ENCODE measurements around the gene TMEM42.
"Not testable (repeated sequence)": the region's sequence is repeated elsewhere in the genome, so short reads cannot be mapped to it uniquely, and the experiment has no call there.

TMEM42 gene

GRCh38 chr3:44861412-44862225 lies at the start of gene TMEM42:
TMEM42 (plus strand) TSS chr3:44861912; CDS start chr3:44861925, 13 bp downstream.
- peak; percentile 82 for DNase-seq (ENCODE audit: low read depth)

- no peak for DNase-seq (ENCODE audit: low read depth)
Measured at GRCh38 chr3:44814751-44815150, 47.0 kb upstream of the TMEM42 start.

- not testable (repeated sequence) for DNase-seq (ENCODE audit: low read depth)
Measured at GRCh38 chr3:44816334-44816733, 45.4 kb upstream of the TMEM42 start.

GRCh38 chr3:44821206-44821605 lies 40.5 kb upstream of the TMEM42 start:
- DNase-seq (ENCODE audit: low read depth), result not testable (repeated sequence)

DNA sequence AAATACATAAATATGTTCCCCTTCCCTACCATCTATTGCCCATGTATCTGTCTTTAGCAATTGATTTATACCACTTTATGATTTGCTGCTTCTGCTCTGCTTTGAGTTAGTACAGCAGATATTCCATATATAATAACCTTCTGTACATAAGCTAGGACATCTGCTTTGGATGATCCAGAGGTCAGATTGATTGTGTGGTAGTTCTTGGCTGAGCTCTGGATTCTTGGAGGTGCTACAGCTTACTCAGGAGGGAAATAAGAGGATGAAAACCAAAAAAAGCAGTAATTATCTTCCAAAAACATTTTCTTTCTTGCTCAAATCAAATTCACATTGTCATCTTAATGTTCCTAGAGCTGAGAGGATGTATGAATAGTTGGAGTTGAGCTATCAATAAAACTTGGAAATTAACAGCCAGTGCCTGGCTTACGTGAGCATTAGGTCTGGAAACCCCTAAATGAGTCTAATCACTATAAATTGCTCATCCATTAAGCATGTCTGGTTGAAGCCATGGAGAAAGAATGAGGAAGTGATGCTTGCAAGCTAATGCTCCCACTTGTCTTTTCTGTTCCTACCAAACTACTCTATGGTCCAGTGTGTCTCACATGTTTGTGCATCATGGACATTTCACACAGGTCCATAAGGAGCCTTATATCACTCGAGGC lies 36.3 kb upstream of the TMEM42 start:
- DNase-seq (ENCODE audit: low read depth), result no peak

- DNase-seq (ENCODE audit: low read depth), result no peak
Measured at GRCh38 chr3:44827196-44827595, 34.5 kb upstream of the TMEM42 start.

DNA sequence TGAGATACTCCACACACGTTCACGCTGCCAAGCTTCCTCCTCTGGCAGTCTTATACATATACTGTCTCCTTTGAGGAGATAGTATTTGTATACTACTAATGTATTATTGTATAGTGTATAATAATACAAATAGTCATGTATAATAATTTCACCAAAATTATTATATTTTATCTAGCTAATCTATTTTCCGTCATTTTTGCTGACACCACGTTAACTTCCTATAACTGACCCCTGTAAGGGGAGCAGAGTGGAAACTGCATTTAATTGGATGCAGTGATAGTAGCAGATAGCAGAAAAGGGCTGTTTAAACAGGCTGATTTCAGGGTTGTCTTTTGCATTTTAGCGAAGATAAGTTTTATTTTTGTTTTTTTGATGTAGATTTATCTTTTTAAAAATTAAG lies 30.5 kb upstream of the TMEM42 start:
- no peak for DNase-seq (ENCODE audit: low read depth)

DNA sequence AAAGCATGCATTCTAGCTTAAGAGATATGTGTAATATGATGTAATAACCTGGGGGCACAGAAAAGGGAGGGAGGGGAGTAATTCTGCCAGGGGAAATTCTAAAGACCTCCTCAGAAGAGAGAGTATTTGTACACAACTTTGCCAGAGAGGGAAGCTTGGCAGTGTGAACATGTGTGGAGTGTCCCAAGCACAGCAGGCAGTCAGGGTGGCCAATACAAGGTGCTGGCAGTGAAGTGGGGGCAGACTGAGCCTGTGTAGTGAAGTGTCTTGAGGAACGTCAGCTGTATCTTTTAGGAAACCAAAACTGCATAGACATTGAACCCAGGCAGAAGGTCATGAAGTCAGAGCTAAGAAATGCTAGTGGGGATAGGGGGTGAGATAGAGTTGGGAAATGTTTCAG lies 29.7 kb upstream of the TMEM42 start:
- no peak for DNase-seq (ENCODE audit: low read depth)

DNA sequence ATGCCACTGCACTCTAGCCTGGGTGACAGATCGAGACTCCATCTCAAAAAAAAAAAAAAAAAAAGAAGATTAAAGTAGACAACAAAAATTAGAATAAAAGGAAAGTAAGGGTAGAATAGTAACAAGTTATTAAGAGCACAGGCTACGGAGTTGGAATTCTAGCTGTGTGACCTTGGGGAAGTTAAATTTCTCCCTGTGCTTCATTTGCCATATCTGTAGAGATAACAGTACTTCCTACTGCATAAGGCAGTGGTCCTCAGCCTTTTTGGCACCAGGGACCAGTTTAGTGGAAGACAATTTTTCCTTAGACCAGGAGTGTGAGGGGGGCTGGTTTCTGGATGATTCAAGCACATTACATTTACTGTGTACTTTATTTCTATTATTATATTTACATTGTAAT lies 28.7 kb upstream of the TMEM42 start:
- DNase-seq (ENCODE audit: low read depth), result no peak

DNA sequence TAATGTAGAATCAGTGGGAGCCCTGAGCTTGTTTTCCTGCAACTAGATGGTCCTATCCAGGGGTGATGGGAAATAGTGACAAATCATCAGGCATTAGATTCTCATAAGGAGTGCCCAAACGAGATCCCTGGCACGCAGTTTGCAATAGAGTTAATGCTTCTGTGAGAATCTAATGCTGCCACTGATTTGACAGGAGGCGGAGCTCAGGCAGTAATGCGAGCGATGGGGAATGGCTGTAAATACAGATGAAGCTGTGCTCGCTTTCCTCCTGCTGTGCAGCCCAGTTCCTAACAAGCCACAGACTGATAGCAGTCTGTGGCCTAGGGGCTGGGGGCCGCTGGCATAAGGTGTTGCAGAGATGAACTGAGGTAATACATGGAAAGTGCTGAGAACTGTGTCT lies 28.3 kb upstream of the TMEM42 start:
- DNase-seq (ENCODE audit: low read depth), result no peak

GRCh38 chr3:44835684-44836083 lies 26.0 kb upstream of the TMEM42 start:
- DNase-seq (ENCODE audit: low read depth), result no peak

- DNase-seq (ENCODE audit: low read depth), result no peak
Measured at GRCh38 chr3:44842376-44842775, 19.3 kb upstream of the TMEM42 start.

DNA sequence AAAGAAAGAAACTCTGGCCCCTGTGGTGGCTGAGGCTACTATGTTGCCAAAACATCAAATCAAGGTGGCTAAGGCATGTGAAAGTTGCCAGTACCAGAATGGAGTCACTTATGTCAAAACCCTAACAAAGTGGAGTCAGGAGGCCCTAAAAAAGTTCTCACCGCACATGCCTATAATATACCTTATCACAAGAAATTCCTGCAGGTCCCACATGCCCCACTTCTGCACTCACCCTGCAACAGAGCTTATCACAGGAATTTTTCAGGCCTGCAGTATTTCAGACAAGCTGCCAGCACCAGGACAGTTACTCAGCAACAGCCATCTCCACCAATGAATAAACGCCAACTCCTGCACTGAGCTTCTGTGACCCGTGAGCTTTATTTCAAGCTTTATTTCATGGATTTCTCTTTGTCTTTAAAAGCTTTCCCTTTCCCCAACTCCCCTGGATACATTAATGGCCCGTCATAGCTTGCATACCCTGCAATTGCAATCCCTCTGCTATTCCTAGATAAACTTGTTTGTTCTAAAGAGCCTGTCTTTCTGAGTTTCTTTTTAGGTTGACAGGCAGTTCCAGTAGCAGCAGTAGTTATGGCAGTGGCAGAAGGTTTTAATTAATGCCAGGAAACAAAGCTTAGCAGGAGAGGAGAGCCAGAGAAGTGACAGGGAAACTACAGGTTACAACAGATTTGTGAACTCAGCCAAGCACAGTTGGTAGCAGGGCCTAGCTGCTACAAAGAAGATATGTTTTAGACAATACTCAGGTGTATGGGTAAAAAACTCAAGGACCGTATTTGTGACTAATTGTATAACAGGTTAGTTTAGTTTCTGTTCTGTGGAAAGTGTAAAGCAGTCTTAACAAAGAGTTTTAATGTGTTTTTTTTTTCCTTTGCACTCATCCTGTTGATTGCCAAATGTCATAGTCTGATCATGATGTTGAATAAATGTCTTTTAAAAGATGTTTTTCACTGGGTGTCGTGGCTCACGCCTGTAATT lies 15.9 kb upstream of the TMEM42 start:
- DNase-seq (ENCODE audit: low read depth), result no peak

- DNase-seq (ENCODE audit: low read depth), result no peak
Measured at GRCh38 chr3:44848634-44849033, 13.1 kb upstream of the TMEM42 start.

DNA sequence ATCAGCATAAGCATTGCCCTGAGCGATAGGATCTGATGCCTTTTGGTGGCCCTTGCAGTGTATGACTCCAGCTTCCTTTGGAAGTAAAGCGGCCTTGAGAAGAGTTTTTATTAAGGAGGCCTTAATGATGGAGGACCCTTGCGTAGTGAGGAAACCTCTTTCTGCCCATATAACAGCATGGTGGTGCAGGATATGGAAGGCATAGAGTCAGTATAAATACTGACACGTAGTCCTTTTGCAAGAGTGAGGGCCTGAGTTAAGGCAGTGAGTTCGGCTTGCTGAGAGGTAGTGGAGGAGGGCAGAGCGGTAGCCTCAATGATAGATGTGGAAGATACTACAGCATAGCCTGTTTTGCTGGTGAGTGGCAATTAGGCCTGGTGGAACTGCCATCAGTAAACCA lies 5.0 kb upstream of the TMEM42 start:
- not testable (repeated sequence) for DNase-seq (ENCODE audit: low read depth)

DNA sequence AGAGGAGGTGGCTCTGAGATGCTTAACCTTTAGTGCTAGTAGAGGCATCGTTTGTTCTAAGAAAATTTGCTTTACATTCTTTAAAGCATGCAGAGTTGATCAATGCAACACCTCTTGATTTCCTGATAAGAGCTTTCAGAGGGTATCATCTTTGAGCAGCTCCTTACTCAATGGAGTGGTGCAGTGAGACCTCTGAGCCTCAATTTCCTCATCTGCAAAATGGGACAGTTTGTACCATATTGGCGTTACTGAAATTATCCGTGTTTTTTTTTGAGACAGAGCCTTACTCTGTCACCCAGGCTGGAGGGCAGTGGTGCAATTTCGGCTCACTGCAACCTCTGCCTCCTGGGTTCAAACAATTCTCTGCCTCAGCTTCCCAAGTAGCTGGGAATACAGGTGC lies 1.6 kb upstream of the TMEM42 start:
- DNase-seq (ENCODE audit: low read depth), result no peak

DNA sequence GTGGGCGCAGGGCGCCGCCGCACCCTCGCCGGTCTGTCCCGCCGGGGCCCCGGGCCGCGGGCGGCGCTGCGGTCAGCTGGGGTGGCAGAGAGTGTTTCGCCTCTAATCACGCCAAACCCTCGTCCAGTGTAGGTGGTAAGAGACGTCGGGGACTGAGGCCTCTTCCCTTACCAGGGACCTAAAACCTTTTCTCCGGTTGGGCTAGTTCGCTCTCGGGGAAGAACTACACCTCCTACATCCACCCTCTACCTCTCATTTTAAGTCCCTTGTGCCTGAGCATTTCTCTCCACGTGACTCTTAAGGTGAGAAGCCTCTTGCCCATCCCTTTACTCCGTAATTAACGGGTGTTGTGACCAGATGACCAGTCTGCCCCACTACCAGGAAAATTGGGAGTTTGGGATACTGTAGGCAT lies 520 bp downstream of the TMEM42 start:
- DNase-seq (ENCODE audit: low read depth), result no peak

DNA sequence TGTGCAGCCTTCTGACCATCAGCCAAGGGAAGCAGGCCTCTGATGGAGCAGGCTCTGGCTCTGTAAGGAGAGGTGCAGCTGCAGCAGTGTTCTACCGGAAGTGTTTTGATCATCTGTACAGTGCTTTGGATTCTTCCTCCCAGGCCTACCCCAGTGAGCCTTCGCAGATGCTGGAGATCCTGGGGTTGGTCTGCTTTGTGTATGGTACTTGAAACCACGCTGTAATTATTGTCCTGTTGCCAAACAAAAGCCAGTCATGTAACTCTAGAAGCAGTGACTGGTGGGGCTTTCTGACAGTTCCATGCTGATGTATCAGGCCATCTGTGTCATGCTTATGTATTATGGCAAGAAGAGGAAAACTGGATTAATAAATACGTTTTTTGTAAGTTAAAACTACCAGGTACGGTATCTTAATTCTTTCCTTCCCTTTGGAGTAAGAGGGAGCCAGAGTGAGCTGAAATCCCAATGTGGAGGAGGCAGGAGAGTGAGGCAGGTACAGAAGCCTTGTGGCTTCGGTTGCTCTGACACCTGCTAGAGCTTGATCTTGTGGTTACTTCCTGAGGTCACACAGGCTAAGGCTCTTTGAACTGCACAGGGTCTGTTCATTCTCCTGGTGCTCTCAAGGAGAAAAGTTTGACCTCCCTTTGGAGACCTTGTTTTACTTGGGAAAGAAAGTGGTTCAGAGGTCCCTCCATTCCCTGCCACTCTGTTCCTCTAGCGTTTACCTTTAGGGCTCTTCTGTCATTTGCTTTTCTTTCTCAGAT lies 3.7 kb downstream of the TMEM42 start:
- no peak for DNase-seq (ENCODE audit: low read depth)

- no peak for DNase-seq (ENCODE audit: low read depth)
Measured at GRCh38 chr3:44867421-44868111, 5.9 kb downstream of the TMEM42 start.

- no peak for DNase-seq (ENCODE audit: low read depth)
Measured at GRCh38 chr3:44870375-44871061, 8.8 kb downstream of the TMEM42 start.
